ENCODE data around the gene GPR42. TPM values are rescaled to one million over a fixed set of nuclear protein-coding genes. Genes with fewer than 3 reads are reported as not detected.

The GPR42 gene
- total RNA-seq (2013; cell fraction: nucleolus; rRNA removed) = not detected in 2 replicates
- total RNA-seq (2014; rRNA removed) (not detected in 2 replicates), total RNA-seq (2014; rRNA removed; fragmentation: Illumina TruSeq; extraction: Trizol) (not detected in 2 replicates), total RNA-seq (2021) (0.13 TPM in 1 of 2 replicates, not detected in the other), polyA plus RNA-seq (2011; rRNA removed) (not detected in 2 replicates), polyA plus RNA-seq (2014; fragmentation: Illumina TruSeq; extraction: Trizol) (not detected in 2 replicates), polyA plus RNA-seq (2014; fragmentation: Nextera tagmentation; extraction: Ambion mirVana) (not detected), polyA plus RNA-seq (2014; rRNA removed) (not detected in 2 replicates), polyA plus RNA-seq (2016; fragmentation: Nextera tagmentation; extraction: Ambion mirVana) (not detected), polyA minus RNA-seq (2011; rRNA and poly(A)+ RNA removed) (not detected in 2 replicates), Bru-seq, nascent RNA (not detected), BruChase-seq, experiment 1, labeled RNA remaining after a 6-hour chase (percentile 14 among the genes with signal in this experiment), BruChase-seq, experiment 2, labeled RNA remaining after a 2-hour chase (not detected)
- not detected for polyA plus RNA-seq (2011; ENCODE audit: low read depth)
- polyA plus RNA-seq (2011; cell fraction: cytosol; rRNA removed) = not detected in 2 replicates
- 0.10 TPM in 1 of 2 replicates, not detected in the other for polyA plus RNA-seq (2011; cell fraction: nucleus; rRNA removed)
- 0.25 TPM in 1 of 2 replicates, not detected in the other for polyA plus RNA-seq (2012)
- not detected in 2 replicates for polyA minus RNA-seq (2011; cell fraction: cytosol; rRNA and poly(A)+ RNA removed)
- polyA minus RNA-seq (2011; cell fraction: nucleus; rRNA and poly(A)+ RNA removed) = not detected in 2 replicates
- long read RNA-seq, experiment 1 = 0 reads
- long read RNA-seq, experiment 2 = 0 reads

- no peak for TF ChIP-seq KAT2A (conservative IDR thresholded peaks at IDR 0.05; ENCODE audit: control insufficient read depth, low read depth, low read length)
- TF ChIP-seq SMAD5 (IDR thresholded peaks at IDR 0.05; ENCODE audit: low read depth) = no peak
- no peak for TF ChIP-seq ZBED1 (IDR thresholded peaks at IDR 0.05; ENCODE audit: borderline replicate concordance)
- no peak for TF ChIP-seq REST (IDR thresholded peaks at IDR 0.05; ENCODE audit: low read depth, low read length)
- TF ChIP-seq RFX5 (IDR thresholded peaks at IDR 0.05; ENCODE audit: low read depth, low read length) = no peak
- no peak for TF ChIP-seq STAT1 (conservative IDR thresholded peaks at IDR 0.05)
- no peak for TF ChIP-seq ETV6 (conservative IDR thresholded peaks at IDR 0.05 in 1 of 2, IDR thresholded peaks at IDR 0.05 in 1 of 2; ENCODE audit: borderline replicate concordance in 1 of 2, low read depth in 1 of 2)
- no peak for TF ChIP-seq RUNX3 (IDR thresholded peaks at IDR 0.05; ENCODE audit: low read length)
- no peak for TF ChIP-seq POLR2AphosphoS5 (IDR thresholded peaks at IDR 0.05; ENCODE audit: low read length)
- no peak for TF ChIP-seq PKNOX1 (IDR thresholded peaks at IDR 0.05)
- TF ChIP-seq, protein P1, sequence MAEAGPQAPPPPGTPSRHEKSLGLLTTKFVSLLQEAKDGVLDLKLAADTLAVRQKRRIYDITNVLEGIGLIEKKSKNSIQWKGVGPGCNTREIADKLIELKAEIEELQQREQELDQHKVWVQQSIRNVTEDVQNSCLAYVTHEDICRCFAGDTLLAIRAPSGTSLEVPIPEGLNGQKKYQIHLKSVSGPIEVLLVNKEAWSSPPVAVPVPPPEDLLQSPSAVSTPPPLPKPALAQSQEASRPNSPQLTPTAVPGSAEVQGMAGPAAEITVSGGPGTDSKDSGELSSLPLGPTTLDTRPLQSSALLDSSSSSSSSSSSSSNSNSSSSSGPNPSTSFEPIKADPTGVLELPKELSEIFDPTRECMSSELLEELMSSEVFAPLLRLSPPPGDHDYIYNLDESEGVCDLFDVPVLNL (IDR thresholded peaks at IDR 0.05; ENCODE audit: low read depth, low read length) = no peak
- TF ChIP-seq FOXK2 (IDR thresholded peaks at IDR 0.05) = no peak
- no peak for TF ChIP-seq NR2C1 (IDR thresholded peaks at IDR 0.05)
- no peak for TF ChIP-seq SMC3 (IDR thresholded peaks at IDR 0.05; ENCODE audit: borderline replicate concordance, low read length)
- TF ChIP-seq TCF3 (IDR thresholded peaks at IDR 0.05; ENCODE audit: borderline replicate concordance, insufficient read depth, low read depth, low read length) = no peak
- no peak for TF ChIP-seq CHD4 (IDR thresholded peaks at IDR 0.05)
- no peak for TF ChIP-seq EZH2 (IDR thresholded peaks at IDR 0.05; ENCODE audit: borderline replicate concordance, control insufficient read depth, low read depth, low read length)
- TF ChIP-seq GABPA (IDR thresholded peaks at IDR 0.05; ENCODE audit: low read depth) = no peak
- Histone ChIP-seq H3K27ac (ENCODE audit: control insufficient read depth, insufficient read depth) (no peak within 1 kb of the TSS), H2AFZ (ENCODE audit: control insufficient read depth, low read depth, low read length) (no peak within 1 kb of the TSS), H3K27me3 (replicated peaks in 1 of 2; ENCODE audit: control insufficient read depth in 2 of 2, insufficient read depth in 2 of 2, low read length in 1 of 2) (no peaks in the 10 kb centered on the region), H3K79me2 (ENCODE audit: control insufficient read depth, insufficient read depth, low read length) (no peaks in the 10 kb centered on the region), H3K9ac (ENCODE audit: control insufficient read depth, insufficient read depth, low read length) (no peak within 1 kb of the TSS), H3K4me1 (ENCODE audit: control insufficient read depth, insufficient read depth, low read length) (peaks cover 14% of the 10 kb centered on the region), H3K36me3 (ENCODE audit: control insufficient read depth in 2 of 2, insufficient read depth in 2 of 2, low read length in 1 of 2) (no peaks in the 10 kb centered on the region), H3K9me3 (replicated peaks; ENCODE audit: control insufficient read depth, insufficient read depth, low read length) (no peaks in the 10 kb centered on the region; the same call in 2 of the 3 replicates), H3K4me3 (no peak within 1 kb of the TSS), H3K4me2 (ENCODE audit: control insufficient read depth, insufficient read depth) (no peak within 1 kb of the TSS), H4K20me1 (ENCODE audit: control insufficient read depth, insufficient read depth) (no peaks in the 10 kb centered on the region)
- SMC1A ChIA-PET (ENCODE audit: uncharacterized antibody, unreplicated experiment) = interaction anchor here (1.0 kb wide), 1 partner anchor 31 kb away, joined by 4 read pairs; no protein-coding TSS in a partner anchor
- CTCF ChIA-PET = no interaction called here
- no peak for FAIRE-seq
- POLR2A ChIA-PET = no interaction called here
- intact Hi-C loops (cut with micrococcal nuclease; ENCODE audit: unreplicated experiment) = no loop called here
- DNase-seq (ENCODE audit: low read depth, low spot score) = no peak
- WGBS (ENCODE audit: insufficient coverage, insufficient replicate concordance, low lambda C conversion rate, missing lambda C conversion rate) = 74% methylated on average over 7 of the region's 8 CpGs
- BruUV-seq (replicated peaks) = no TSS peak
- RAD21 ChIA-PET (ENCODE audit: unreplicated experiment) = no interaction called here
- no peak for ATAC-seq
- in situ Hi-C loops (cut with MboI) = no loop called here
These were observed at the start of gene GPR42 for GRCh38 chr19:35370722-35371121. Gene GPR42, plus strand, starts transcription at chr19:35371068. Its CDS starts 292 bp downstream, at chr19:35371360.

Data from GM12878 (cell line).